DLD1 (cell line): ENCODE data around the gene CXCR4.
"Not testable (repeated sequence)": the region's sequence is repeated elsewhere in the genome, so short reads cannot be mapped to it uniquely, and the experiment has no call there.

Experiments used
- in situ Hi-C: cut with HindIII; loops from 2 replicates; pipeline ENCODE4 v1.10.0; 2017; ENCODE audit warnings: low sequenced_read_pairs

CXCR4 gene

DNA sequence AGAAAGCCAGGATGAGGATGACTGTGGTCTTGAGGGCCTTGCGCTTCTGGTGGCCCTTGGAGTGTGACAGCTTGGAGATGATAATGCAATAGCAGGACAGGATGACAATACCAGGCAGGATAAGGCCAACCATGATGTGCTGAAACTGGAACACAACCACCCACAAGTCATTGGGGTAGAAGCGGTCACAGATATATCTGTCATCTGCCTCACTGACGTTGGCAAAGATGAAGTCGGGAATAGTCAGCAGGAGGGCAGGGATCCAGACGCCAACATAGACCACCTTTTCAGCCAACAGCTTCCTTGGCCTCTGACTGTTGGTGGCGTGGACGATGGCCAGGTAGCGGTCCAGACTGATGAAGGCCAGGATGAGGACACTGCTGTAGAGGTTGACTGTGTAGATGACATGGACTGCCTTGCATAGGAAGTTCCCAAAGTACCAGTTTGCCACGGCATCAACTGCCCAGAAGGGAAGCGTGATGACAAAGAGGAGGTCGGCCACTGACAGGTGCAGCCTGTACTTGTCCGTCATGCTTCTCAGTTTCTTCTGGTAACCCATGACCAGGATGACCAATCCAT is 2.7 kb downstream of the CXCR4 start:
- in situ Hi-C loops = no loop called here

DNA sequence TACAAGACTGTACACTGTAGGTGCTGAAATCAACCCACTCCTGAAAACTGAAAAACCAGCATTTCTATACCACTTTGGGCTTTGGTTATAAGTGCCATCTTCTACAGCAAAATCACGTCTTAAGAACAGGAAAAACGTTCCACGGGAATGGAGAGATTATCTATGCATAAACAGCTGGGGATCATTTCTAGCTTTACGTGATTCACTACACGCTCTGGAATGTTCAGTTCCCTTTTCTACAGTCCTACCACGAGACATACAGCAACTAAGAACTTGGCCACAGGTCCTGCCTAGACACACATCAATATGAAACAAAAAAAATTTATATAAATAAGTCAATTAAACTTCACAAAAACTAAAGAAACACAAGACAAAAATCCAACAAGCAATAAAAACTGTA is 3.6 kb downstream of the CXCR4 start:
- in situ Hi-C loops = no loop called here

DNA sequence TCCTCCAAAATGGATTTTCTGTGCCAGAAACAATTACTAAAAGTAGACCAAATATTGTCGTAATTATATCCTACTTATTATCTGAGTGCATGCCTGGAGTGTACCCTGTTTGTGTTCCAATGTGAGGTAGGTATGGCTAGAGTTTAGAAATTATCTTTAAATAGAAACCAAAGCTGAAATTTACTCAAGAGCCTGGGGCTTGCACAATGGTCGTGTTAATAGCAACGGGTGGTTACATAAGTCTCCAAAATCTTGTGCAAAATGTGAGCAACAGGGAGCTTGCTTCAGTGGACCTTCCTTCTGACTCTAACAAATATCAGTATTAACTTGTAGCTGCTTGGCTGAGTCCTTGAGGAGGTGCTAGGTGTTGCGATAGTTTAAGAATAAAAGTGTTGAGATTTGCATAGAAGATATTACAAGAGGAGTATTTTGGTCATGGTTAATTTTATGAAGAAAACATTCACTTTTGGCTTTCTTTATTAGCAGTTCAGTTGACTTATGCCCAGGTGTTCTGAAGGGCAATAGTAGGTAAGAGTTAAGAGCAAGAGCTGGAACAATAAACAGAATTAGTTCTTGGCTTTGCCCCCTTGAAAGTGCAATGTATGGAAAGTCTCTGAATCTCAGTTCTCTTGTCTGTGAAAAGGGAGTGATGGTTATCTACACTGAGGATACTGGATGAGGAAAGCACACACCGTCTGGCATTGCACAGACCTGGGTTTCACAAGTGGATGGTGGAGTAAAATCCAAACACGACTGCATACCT is 4.6 kb downstream of the CXCR4 start:
- in situ Hi-C loops = no loop called here

DNA sequence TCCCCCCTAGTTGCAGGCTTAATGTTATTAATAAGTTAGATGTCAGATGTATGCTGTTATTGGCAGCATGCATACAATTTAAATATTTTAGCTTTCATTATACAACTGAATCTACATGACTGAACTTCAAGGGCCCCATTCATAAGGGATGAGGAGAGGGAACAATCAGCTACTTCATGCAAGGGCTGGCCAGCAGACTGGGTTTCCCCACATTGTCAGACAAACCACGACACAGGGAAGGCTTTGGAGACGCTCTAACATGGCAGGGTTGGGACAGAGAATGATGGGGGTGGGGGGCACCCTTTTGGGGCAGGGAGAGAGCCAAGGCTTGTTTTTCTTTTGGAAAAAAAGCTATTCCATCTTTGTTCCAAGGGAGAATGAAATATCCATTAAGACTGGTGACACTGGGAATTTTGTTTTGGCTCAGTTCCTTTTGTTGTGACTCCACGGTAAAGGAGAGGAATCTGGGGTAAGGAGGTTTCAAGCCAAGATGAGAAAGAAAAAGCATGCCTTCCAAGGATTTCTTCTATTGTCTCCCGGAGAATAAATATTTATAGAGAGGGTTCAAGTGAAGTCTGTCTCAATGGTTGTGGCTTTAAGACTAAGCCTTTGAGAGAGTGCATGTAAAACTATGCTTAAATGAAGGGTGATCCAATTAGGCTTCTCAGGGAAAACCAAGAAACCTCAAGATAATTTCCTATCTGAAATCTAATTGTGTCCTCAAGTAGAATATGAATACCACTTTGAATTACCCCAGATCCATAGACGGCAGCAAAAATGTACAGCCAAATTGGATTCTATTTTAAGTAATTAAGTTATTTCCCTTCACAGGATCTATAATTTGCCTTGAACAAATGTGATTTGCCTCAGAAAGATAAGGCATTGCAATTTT is 5.4 kb downstream of the CXCR4 start:
- in situ Hi-C loops = no loop called here

DNA sequence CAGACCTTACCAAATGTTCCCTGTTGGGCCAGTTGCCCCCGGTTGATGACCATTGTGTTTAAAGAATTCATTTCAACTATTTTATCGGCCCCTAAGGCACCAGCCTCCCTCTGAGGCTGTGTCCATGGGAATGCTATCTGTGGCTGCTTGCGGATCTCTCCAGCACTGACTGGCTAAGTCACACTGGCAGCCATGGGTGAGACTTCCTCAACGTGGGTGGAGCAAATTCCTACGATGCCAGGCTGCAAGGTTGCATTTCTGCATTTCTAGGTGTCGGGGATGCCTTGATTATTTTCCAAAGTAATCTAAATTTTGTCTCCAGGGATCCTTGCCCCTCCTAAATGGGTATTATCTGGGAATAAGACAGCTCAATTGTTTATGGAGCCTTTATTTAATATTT is 6.2 kb downstream of the CXCR4 start:
- in situ Hi-C loops = no loop called here

DNA sequence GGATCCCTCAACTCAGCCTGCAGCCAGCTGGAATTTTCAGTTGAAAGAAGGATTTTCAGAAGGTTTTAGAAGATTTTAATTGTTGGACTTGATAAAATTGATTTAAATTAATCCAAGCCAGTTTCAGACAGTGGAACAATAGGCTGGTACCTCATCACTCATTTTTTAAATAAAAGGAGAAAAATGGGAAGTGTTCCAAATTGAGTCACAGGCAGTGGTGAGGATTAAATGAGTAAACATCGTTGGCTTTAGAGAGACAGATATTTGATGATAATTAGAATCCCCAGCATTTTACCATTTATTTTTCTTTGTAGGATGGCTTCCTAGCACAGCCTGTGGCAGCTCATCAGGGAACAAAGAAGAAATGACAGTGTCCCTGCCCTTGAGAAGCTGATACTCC is 7.4 kb downstream of the CXCR4 start:
- in situ Hi-C loops = no loop called here

DNA sequence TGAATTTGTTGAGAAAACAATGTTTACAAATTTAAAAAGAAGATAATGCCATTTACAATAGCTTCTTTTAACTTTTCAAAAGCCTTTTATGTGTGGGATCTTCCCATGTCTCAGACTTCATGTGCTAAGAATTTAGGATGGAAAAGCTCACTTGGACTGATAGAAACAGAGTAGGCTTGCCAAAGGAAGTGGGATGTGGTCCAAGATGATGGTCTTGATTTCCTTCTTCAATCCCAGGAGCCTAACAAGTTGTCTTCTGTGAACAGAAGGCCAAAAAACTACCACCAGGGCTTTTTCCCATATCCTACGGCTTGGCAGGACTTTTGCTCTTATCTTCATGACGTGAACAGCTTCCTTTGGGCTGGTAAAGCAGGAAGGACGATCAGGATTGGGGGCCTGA is 9.5 kb downstream of the CXCR4 start:
- in situ Hi-C loops = no loop called here

DNA sequence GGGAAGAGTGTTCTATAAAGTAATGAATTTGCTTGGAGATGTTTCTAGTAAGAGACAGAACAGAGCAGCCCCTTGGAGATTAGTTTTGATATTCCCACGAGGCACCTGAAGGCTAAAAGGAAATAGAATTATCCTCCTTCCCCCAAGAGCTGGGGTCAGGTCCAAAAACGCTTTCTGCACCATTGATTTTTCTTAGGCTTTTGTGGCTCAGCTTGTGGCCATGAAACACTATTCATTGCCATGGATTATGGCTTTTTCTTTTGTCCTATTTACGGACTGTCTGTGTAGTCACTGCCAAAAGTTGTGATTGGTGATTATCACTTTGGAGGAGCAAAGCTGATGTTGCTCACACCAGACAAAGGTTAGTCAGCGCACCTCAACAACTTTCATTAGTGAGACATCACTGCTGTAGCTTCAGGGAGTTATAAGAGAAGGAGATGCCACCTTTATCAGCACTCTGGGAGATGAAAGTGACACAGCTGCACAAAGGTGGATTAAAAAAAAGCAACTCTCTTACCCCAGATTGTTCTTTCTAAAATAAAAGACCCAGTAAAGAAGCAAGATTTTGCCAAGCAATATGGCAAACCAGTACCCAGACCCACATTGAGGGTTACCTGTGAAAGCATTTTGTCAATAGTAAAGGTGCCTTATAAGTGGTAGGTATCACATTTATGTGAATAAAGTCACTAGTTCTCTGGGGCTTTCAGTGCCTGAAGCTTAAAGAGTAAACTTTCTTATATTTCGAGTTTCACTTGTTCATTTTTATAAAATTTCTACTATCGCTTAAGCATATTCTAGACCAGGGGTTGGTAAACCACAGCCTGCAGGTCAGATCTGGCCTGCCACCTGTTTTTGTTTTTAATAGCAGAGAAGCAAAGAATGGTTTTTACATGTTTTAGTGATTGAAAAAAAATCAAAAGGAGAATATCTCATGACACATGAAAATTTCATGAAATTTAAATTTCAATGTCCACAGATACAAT is 10.6 kb downstream of the CXCR4 start:
- in situ Hi-C loops = no loop called here

DNA sequence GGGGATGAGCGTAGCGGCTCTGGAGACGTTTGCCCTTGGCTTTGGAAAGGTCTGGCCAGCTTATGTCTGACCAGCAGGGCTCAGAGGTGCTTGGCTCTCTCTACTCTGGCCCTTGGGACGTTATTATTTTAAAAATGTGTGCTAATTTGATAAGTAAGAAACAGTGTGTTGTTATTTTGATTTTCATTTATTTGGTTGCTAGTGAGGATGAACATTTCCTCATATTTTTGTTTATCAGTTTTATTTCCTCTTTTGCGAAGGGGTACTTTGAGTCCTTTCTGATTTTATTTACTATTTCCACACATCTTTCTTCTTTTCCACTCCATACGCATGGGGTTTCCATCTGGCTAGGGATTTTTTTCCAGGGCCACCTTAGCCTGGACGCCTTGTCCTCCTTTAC is 11.4 kb downstream of the CXCR4 start:
- in situ Hi-C loops = no loop called here

DNA sequence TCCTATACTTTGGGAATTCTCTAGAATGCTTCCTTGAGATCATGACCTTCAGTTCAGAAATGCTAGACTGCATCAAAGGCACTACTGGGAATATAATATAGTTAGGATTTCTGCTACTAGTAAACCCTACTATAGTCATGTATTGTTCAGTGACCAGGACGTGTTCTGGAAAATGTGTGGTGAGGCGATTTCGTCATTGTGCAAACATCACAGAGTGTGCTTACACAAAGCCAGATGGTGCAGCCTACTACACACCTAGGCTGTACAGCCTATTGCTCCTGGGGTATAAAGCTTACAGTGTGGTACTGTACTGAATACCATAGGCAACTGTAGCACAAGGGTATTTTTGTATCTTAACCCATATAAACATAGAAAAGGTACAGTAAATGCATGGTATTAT is 13.0 kb downstream of the CXCR4 start:
- in situ Hi-C loops = no loop called here

DNA sequence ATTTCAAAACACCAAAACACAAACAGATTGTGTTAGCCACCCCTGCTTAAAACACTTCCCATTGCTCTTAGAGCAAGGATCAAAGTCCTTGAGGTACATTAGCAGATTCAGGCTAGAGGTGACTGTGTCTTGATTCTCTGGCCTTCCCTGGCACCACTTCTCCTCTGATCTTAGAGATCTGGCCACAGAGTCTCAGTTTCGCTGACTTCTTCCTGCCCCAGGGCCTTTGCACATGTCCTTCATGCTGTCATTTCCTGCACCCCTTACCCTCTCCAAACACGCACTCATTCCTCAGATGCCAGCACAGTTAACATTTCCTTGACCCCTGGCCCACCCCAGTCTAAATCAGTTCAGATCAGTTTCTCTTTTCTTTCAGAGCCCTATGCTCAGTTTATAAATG is 16.9 kb downstream of the CXCR4 start:
- in situ Hi-C loops = no loop called here

DNA sequence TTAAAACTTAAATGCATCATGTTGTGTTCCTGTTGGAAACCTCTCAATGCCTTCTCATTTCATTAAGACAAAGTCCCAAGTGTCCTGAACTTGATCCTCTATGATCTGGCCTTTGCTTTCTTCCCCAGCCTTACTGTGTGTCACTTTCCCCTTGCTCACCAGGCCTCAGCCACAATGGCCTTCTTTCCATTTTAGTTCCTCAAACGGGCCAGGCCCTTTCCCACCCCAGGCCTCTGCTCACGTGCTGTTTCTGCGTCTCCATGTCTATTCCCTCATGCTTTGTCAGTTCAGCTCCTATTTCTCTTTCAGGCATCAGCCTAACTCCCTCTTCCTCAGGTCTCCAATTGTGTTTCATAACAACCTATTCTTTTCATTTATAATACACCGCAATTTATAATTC is 19.5 kb downstream of the CXCR4 start:
- in situ Hi-C loops = no loop called here

DNA sequence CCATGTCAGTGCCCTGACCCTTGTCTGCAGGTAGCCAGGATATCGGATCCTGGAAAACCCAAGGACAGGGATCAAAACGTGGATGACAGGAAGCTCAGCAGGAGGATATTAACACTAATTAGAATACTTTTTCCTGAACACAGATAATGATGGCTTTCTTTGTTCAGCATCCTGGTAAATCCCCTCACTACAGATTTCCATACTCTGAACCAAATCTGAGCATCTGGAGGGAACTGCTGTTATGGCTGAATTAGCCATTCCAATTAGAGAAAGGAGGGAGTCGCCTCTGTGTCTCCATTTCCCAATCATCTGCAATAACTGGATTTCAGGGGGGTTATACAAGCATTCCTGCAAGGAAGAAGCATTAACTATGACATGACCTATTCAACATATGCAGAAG is 24.4 kb downstream of the CXCR4 start:
- in situ Hi-C loops = no loop called here

DNA sequence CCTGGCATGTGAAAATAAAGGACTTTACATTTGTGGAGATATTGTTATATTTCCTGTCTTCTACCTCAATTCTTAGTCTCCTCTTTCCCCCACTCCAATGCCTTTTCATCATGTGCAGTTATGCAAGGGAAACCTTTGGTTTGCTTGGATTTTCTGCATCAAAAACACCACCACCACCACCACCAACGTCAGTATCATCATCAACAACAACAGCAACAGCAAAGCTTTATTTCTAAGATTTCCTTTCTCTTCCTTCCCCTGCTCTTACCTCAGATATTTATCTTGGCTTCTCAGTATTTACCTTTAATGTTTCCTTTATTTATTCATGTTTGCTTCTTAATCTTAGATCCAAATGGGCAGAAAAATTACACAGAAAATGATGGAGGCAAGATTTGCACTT is 26.1 kb downstream of the CXCR4 start:
- in situ Hi-C loops = no loop called here

DNA sequence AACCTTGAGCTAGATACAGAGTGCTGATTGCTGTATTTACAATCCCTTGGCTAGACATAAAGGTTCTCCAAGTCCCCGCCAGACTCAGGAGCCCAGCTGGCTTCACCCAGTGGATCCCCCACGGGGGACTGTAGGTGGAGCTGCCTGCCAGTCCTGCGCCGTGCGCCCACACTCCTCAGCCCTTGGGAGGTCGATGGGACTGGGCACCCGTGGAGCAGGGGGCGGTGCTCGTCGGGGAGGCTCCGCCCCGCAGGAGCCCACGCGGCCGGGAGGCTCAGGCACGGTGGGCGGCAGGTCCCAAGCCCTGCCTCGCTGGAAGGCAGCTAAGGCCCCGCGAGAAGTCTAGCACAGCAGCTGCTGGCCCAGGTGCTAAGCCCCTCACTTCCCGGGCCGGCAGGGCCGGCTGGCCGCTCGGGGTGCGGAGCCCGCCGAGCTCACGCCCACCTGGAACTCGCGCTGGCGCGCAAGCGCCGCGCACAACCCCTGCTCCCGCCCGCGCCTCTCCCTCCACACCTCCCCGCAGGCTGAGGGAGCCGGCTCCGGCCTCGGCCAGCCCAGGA is 30.0 kb downstream of the CXCR4 start:
- in situ Hi-C loops = not testable (repeated sequence)

DNA sequence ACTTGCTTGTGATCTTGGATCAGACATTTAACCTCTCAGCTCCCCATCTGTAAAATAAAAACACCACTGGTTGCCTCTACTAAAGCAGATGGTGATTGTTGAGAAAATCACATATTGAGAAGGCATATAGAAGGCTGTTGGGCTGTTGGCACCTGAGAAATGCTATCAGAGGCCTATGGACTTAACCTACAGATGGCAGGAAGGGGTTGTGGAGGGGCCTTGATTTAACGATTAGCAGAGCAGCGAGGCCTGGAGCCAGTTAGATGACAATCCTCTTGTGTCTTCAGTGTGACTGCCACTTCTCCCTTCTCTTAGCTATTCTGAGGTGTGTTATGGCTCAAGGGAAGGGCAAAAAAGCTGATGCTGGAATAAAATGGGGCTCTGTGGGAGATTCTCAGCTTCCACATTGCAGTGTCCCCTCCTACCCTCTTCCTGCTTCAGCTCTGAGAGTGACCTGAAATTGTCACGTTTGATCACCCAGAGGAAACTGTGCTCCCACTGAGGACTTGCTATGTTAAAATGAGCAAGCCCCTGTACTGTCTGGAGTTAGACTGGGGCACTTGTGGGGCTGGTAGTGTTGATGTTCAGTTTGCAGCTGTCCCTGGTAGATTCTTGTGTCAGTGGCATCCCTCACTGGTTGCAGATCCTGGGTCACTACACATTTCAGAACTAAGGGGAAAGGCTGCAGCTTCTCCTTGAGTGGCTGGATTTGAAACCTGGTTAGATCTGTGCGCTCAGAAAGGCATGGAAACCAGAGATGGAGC is 31.5 kb downstream of the CXCR4 start:
- in situ Hi-C loops = no loop called here

DNA sequence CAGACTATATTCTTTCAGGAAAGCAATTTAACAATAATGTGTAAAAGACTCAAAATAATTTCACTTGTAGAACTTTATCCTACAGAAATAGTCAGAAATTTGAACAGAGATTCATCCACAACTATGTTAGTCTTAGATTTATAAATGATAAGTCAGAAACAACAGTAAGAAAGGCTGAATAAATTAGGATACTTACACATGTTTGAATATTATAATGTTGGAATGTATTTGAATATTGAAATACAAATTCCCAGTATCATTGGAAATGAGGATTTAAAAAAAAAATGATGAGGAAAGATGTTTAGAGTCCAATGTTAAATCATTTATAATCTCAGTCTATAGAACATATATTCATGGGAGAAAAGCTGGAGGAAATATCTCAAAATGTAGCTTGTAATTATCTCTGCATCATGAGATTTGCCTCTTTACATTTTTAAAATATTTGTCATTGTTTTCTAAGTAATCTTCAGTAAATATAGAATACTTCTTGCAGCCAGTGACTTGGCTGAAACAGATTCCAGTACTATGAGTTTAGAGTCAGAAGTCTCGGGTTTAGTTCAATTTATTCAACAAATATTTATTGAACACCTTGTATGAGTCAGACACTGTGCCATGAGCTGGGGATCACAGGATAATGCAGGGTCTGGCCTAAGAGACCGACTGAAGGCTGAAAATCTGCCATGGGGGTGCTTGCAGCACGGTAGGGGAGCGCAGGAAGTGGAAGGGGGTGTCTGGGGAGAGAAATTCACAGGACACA is 32.3 kb downstream of the CXCR4 start:
- in situ Hi-C loops = no loop called here

DNA sequence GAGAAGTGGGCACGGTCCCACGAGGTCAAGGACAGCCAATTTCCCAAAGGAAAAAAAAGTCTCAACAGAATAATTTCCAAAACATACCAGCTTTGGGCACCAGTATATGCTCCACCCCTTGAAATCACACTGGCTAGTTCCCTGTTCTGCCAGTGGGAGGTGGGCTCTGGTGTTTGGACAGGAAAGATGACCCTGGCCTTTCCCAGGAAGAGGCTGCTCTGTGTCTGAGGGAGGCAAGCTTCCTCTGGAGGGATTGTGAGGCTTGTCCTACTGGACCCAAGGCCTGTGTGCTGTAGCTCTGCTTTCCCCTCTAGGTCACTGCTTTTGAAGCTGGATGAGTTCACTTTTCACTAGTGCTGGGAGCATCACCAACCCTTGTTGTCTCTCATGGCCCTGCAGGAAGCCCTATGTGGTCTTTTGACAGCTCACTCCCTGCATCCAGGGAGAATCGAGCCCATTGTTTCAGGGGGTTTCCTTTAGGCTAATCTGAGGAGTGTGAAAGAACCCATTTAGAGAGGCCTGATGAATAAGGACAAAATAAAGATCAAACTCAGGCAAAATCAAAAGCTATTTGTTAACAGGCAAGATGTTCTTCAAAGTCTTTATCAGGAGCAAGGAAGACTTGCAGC is 36.3 kb downstream of the CXCR4 start:
- in situ Hi-C loops = no loop called here

DNA sequence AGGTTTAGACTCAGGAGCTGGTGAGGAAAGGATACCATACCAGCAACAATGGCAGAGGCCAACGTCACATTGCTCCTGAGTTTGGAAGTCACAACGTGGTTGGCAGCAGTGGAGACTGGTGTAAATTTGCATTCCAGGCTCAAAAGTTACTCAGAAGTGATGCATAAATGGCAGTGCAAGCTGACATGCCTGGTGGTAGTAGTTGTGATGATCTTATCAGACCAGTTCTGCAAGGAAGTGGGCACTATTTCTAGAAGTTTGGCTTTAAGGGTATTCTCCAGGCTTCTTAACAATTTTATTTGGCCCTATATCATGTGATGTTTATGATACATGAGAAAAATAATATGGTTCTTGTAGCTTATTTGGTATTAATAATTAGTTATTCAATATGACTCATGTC is 37.8 kb downstream of the CXCR4 start:
- in situ Hi-C loops = no loop called here
